NT2/D1 (cell line): ENCODE results near the gene SLC7A1.

ENCODE experiments used
- DNase-seq: peaks from one replicate; pipeline ENCODE4 v3.0.0-alpha.2; 2011; ENCODE audit warnings: low read depth, low spot score
- H3K27me3 ChIP-seq: 2 replicates; pipeline ENCODE4 v1.6.0; 2011; ENCODE audit warnings: mild to moderate bottlenecking; ENCODE audit not compliant: insufficient read length, insufficient read depth
- H3K36me3 ChIP-seq: 2 replicates; pipeline ENCODE4 v1.6.1; 2011; ENCODE audit warnings: mild to moderate bottlenecking, low read length, mixed read lengths; ENCODE audit not compliant: insufficient read depth, insufficient read length
- H3K4me1 ChIP-seq: 2 replicates; pipeline ENCODE4 v1.5.1; 2011; ENCODE audit not compliant: insufficient read depth, insufficient read length
- H3K4me3 ChIP-seq: 2 replicates; pipeline ENCODE4 v1.5.1; 2011; ENCODE audit warnings: low read depth; ENCODE audit not compliant: insufficient read length
- H3K9ac ChIP-seq: 2 replicates; pipeline ENCODE4 v1.6.0; 2011; ENCODE audit warnings: low read depth; ENCODE audit not compliant: insufficient read length
- H3K9me3 ChIP-seq: 2 replicates; pipeline ENCODE4 v1.5.1; 2011; ENCODE audit warnings: mild to moderate bottlenecking, low read length; ENCODE audit not compliant: insufficient read depth
- SUZ12 ChIP-seq: IDR thresholded peaks from 2 replicates; pipeline ENCODE4 v1.6.1; 2011; ENCODE audit not compliant: insufficient read length, insufficient read depth; ENCODE audit errors: extremely low read depth
- YY1 ChIP-seq: IDR thresholded peaks from 2 replicates; pipeline ENCODE4 v1.6.1; 2011; ENCODE audit not compliant: insufficient read length, insufficient read depth
- ZNF274 ChIP-seq: IDR thresholded peaks from 2 replicates; pipeline ENCODE4 v1.6.1; 2011; ENCODE audit warnings: mild to moderate bottlenecking, low read depth, low read length

The SLC7A1 gene

GRCh38 chr13:29613101-29613500, 17.6 kb upstream of the SLC7A1 start:
- Histone ChIP-seq H3K27me3 (no peaks in the 10 kb centered on the region), H3K9me3 (no peaks in the 10 kb centered on the region), H3K9ac (no peak overlapping the region), H3K4me1 (no peaks in the 10 kb centered on the region), H3K36me3 (no peaks in the 10 kb centered on the region), H3K4me3 (no peak overlapping the region)
- TF ChIP-seq ZNF274 (no peak), YY1 (no peak), SUZ12 (no peak)
- no peak for DNase-seq

GRCh38 chr13:29607465-29607864, 12.0 kb upstream of the SLC7A1 start:
- H3K27me3 ChIP-seq: no peaks in the 10 kb centered on the region
- H3K9me3 ChIP-seq: no peaks in the 10 kb centered on the region
- no peak overlapping the region for H3K4me3 ChIP-seq
- no peaks in the 10 kb centered on the region for H3K4me1 ChIP-seq
- H3K9ac ChIP-seq: no peak overlapping the region
- TF ChIP-seq YY1: no peak
- TF ChIP-seq SUZ12: no peak
- TF ChIP-seq ZNF274: no peak
- no peaks in the 10 kb centered on the region for H3K36me3 ChIP-seq
- DNase-seq: no peak

DNA sequence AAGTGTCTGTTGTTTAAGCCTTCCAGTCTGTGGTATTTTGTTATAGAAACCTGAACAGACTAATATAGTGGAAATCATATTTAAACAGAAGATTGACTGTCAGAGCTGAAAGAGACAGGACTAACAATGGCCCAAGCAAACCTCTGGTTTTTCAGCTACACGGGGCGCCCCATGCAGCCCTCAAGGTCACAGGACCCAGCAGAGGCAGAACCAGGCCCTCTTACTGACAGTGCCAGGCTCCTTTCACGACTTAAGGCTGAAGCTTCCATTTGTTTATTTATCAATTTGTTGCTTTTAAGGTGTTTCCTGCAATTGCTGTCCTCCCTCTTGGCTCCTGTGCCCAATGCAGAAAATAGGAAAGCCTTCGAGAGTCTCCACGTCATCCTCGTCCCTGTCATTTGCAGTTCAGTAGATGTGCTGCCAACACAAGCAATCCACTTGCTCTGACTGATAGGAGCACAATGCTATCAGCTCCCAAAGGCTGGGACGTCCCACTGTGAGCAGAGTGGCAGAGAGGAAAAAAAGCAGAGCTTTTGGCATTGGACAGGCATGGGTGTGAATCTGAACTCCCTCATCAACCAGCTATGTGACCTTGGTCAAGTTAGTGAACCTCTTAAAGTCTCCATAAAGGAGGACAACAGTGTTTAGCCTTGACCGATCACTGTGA, 10.5 kb upstream of the SLC7A1 start:
- Histone ChIP-seq H3K9me3 (no peaks in the 10 kb centered on the region), H3K36me3 (no peaks in the 10 kb centered on the region), H3K4me1 (no peaks in the 10 kb centered on the region), H3K27me3 (no peaks in the 10 kb centered on the region), H3K4me3 (no peak overlapping the region), H3K9ac (no peak overlapping the region)
- no peak for DNase-seq
- TF ChIP-seq YY1 (no peak), ZNF274 (no peak), SUZ12 (no peak)

GRCh38 chr13:29598321-29598720, 2.8 kb upstream of the SLC7A1 start:
- TF ChIP-seq YY1 (no peak), SUZ12 (no peak), ZNF274 (no peak)
- Histone ChIP-seq H3K9me3 (no peaks in the 10 kb centered on the region), H3K27me3 (peaks cover 14% of the 10 kb centered on the region)

GRCh38 chr13:29597706-29598105, 2.2 kb upstream of the SLC7A1 start:
- peaks cover 6% of the 10 kb centered on the region for H3K36me3 ChIP-seq
- TF ChIP-seq YY1 (no peak), SUZ12 (no peak)
- H3K27me3 ChIP-seq: peaks cover 14% of the 10 kb centered on the region
- no peak for DNase-seq
- no peak overlapping the region for H3K4me3 ChIP-seq
- H3K4me1 ChIP-seq: no peaks in the 10 kb centered on the region
- H3K9me3 ChIP-seq: no peaks in the 10 kb centered on the region
- H3K9ac ChIP-seq: no peak overlapping the region

More at GRCh38 chr13:29598321-29598720, 2.8 kb upstream of the SLC7A1 start:
- no peak for DNase-seq
- no peaks in the 10 kb centered on the region for H3K4me1 ChIP-seq
- no peaks in the 10 kb centered on the region for H3K36me3 ChIP-seq
- H3K9ac ChIP-seq: no peak overlapping the region
- H3K4me3 ChIP-seq: no peak overlapping the region

DNA sequence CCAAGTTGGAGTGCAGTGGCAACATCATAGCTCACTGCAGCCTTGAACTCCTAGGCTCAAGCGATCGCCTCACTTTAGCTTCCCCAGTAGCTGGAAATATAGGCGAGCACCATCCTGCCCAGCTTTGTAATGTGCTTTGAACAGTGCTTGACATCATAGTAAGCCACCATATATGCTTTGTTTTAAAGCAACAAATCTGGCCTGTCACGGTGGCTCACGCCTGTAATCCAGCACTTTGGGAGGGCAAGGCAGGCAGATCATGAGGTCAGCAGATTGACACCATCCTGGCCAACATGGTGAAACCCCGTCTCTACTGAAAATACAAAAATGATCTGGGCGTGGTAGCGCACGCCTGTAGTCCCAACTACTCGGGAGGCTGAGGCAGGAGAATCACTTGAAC, 1.8 kb upstream of the SLC7A1 start:
- Histone ChIP-seq H3K4me3 (no peak overlapping the region), H3K36me3 (peaks cover 7% of the 10 kb centered on the region), H3K4me1 (no peaks in the 10 kb centered on the region), H3K9me3 (no peaks in the 10 kb centered on the region), H3K9ac (no peak overlapping the region), H3K27me3 (peaks cover 14% of the 10 kb centered on the region)
- TF ChIP-seq ZNF274: no peak
- no peak for TF ChIP-seq YY1
- TF ChIP-seq SUZ12: no peak
- no peak for DNase-seq

GRCh38 chr13:29596064-29596418, 553 bp upstream of the SLC7A1 start:
- DNase-seq: no peak
- no peaks in the 10 kb centered on the region for H3K4me1 ChIP-seq
- TF ChIP-seq YY1 (no peak), SUZ12 (no peak), ZNF274 (no peak)
- H3K36me3 ChIP-seq: peaks cover 7% of the 10 kb centered on the region
- no peaks in the 10 kb centered on the region for H3K9me3 ChIP-seq
- peak overlapping the region; percentile 24 for H3K4me3 ChIP-seq
- peaks cover 14% of the 10 kb centered on the region for H3K27me3 ChIP-seq
- peak overlapping the region; percentile 42 for H3K9ac ChIP-seq
